ENCODE results near the gene CEBPA.

GRCh38 chr19:33302974-33303790, 848 bp upstream of the CEBPA start:
- TF ChIP-seq CTCF (IDR thresholded peaks at IDR 0.05; ENCODE audit: low read length) (no peak), EZH2 (IDR thresholded peaks at IDR 0.05; ENCODE audit: borderline replicate concordance, low read length) (no peak)

All from OCI-LY1 (cell line).